HG03045 (cell line): ENCODE data around the gene HDAC5.

Source experiments
- ATAC-seq: cut with Tn5 transposase; IDR thresholded peaks from one replicate; pipeline ENCODE4 v1.9.1; 2021; ENCODE audit warnings: mild to moderate bottlenecking, moderate library complexity; ENCODE audit not compliant: unreplicated experiment

The HDAC5 gene

DNA sequence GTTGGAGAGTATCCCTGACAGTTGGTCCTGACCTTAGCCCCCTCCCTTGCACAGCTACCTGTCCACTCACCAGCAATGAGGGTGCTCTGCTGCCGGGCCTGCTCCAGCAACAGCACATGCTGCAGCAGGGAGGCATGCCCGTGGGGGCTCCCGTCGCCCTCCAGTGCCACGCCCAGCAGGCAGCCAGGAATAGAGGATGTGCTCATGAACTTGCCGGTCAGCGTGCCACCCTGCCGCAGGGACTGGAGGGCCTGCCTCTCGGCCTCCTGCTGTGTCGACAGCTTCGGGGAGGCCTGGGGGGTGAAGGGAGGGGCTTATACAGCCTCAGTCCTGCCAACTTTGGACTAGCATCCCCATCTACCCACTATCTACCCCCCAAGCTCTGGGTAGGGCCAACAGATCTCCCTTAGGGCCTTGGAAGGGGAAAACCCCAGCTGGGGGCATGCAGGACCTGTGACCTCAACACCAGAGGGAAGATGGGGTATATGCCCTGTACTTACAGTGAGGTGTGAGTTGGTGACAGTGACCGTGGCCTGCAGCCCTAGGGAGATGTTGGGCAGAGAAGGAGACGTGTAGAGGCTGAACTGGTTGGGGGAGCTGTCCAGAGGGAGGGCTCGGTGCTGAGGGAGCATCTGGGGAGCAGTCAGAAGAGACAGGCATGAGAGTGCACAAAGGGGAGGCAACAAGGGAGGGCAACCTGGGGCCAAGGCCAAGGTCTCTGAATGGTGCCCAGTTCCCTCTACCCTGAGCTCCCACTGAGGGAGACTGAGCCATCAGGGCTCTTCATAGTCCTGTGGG lies 32.0 kb downstream of the HDAC5 start:
- no peak for ATAC-seq

DNA sequence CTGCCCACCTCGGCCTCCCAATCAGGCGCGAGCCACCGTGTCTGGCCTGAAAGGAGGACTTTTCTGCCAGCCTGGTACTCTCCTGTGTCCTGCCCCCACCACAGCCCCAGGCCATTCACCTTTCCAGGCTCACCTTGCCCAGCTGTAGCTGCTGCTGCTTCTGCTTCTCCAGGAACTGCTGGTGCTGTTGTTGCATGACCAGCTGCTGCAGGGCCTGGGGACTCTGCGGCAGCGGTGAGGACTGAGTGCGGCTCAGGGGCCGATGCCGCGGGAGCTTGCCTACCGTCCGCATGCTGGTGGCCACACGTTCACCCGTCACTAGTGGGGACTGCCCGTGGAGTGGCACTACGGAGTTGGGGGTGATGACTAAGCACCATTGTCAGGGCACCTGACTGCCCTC lies 35.2 kb downstream of the HDAC5 start:
- ATAC-seq = no peak

DNA sequence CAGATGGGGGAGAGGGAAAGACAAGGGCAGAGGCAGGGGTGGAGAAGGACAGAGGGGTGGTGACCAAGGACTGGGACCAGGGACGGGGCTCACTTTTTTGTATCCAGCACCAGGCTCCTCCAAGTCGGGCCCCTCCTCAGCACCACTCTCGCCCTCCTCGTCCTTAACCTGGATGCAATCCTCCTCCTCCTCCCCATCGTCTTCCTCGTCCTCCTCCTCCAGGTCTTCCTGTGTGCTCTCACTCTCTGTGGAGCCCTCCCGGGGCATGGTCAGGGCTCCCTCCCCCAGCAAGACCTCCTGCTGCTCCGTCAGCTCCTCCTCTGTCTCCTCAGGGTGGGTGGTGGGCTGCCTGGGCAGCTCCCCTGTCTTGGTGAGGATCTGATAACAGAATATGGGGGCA lies 36.1 kb downstream of the HDAC5 start:
- no peak for ATAC-seq

DNA sequence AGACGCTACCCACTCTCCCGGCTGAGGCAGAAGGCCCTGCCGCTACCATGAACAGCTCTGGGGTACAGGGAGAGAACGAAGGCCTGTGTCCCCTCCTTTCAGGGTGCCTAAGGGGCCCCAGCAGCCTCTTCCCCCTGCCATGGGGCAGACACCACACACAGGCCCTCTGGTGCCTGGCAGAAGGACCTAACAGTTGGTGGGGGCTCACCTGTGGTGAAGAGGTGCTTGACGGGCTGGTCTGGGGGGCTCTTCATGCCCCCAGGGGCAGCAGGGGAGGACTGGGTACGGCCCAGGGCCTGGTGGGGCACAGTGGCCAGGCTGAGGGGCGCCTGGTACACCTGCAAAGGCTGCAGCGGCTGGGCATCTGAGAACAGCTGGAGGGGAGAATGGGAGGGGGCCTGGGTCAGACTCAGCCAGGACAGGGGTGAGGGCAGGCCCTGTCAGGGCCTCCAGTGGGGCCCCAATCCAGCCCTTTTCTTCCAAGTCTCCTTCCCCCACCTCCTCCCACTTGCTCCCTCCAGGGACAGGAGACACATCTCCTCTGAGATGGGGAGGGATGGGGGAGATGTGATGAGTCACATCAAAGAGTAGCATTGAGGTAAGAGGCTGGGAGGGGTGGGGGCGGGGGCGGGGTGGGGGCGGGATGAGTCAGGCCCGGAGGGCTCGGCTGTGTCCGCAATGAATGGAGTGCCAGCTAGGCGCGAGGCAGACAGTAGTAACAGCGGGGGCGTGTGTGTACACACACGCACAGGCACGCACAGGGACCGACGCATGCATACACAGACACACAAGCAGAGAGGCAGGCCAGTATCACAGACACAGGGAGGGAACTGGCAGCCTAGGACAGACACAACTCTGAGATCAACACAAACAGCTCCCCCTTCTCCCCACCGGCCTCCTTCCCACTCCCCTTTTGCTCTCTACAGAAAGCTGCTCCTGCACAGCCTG lies 36.8 kb downstream of the HDAC5 start:
- ATAC-seq = no peak

DNA sequence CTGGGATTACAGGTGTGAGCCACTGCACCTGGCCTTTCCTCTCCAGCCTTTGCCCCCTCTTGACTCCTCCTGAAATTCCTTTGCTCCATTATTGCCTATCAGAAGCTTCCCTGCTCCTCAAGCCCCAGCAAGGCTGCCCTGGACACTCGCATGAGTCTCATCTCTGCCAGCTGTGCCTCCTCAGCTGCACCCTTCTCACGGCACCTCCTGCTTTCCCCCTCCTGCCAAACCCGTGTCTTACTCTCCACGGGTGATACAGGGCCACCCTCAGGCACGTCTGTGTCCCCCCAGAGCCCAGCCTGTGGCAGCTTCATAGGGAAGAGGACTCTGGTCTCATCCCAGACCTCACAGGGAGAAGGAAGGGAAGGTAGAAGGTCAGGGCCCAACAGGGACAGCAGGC lies 37.5 kb downstream of the HDAC5 start:
- ATAC-seq = no peak

DNA sequence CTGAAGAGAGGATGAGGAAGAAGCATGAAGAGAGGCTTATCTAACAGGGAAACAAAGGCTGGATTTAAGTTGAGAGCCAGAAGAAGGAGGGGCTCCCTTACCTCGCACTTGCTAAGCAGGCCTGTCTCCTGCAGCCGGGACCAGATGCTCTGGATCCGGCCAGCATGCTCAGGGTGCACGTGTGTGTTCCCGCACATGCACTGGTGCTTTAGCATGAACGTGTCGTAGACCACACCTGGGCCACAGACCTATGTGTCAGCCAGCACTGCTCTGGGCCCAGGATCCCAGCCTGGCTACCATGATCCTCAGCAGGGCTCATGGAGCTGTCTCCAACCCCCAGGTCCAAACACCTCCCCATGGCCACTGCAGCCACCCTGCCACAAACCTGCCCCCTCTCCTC lies 38.5 kb downstream of the HDAC5 start:
- no peak for ATAC-seq

DNA sequence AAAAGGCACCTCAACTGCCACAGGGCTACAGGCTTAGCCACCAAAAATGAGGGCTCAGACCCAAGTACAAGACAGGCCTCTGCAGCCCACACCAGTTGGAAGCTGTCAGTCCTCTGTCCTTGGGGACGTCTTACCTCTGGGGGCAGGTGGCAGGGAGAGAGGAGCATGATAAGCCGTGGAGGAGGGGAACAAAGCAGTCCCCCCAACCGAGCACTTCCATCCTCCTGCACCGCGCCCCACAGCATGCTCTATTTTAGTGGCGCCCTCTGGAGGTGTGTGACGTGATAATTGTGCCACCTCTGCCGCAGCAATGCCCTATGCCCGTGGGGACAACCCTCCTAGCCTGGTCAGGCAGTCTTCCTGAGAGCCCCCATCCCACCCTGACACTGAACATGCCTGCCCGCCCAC lies 39.3 kb downstream of the HDAC5 start:
- no peak for ATAC-seq

DNA sequence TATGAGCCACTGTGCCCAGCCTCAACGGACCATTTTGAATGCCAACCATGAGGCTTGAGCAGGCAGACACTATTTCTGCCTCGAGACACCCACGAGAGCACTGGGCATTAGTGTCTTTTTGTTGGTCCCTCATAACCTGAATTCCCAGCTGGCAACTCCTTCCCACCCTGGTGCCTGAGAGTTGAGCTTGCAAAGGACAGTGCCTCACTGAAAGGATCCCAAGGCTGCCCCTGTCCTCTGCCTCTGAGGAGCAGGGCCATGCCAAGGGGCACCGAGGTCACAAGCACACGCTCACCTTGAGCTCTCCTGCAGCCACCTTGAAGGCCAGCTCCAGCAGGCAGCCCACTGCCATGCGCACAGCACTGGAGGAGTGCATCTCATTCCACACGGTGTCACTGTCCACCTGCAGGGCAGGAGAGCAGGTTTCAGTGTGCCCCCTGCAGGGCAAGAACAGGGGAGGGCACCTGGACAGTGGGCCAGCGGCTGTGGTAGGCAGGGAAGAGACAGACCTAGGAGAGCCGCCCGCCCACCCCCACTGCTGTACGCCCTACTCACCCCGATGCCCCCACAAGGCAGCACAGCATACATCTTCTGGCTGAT lies 40.1 kb downstream of the HDAC5 start:
- ATAC-seq = no peak

DNA sequence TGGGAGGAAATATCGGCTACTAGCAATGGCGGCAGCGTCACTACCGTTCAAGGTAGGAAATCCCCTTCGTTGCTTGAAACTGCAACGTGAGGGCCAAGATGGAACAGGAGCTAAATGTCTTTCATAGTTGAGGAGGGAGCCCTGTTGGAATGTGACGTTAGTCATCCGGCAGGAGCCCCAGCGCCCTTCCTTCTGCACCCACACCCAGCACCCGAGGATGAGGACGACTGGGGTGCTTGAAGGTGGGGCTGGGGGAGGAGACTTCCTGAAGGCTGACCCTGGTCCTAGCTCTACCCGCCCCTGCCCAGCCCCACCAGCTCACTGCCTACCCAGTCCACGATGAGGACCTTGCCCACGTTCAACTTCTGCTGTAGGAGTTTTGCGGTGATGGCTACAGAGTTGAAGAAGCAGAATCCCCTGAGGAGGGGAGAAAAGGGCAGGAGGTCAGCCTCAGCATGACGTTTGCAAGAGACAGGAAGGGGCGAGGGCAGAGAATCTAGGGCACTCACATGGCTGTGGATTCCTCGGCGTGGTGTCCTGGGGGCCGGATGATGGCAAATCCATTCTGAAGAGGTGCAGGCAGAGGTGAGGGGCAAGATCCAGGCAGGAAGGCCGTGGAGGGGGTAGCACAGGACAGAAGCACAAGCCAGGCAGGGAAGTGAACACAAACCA lies 41.0 kb downstream of the HDAC5 start:
- no peak for ATAC-seq

DNA sequence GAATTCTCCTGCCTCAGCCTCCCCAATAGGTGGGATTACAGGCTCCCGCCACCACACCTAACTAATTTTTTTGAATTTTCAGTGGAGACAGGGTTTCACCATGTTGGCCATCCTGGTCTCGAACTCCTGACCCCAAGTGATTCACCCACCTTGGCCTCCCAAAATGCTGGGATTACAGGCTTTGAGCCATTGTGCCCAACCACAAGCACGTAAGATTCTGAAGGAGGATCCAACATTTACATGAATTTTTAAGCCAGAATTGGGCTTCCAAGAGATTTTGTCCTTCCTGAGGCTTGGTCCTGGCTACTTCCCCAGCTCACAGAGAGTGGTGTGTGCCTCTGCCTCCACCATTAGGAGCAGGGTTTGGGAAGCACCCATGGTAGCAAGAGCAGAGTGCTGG lies 41.8 kb downstream of the HDAC5 start:
- ATAC-seq = no peak

DNA sequence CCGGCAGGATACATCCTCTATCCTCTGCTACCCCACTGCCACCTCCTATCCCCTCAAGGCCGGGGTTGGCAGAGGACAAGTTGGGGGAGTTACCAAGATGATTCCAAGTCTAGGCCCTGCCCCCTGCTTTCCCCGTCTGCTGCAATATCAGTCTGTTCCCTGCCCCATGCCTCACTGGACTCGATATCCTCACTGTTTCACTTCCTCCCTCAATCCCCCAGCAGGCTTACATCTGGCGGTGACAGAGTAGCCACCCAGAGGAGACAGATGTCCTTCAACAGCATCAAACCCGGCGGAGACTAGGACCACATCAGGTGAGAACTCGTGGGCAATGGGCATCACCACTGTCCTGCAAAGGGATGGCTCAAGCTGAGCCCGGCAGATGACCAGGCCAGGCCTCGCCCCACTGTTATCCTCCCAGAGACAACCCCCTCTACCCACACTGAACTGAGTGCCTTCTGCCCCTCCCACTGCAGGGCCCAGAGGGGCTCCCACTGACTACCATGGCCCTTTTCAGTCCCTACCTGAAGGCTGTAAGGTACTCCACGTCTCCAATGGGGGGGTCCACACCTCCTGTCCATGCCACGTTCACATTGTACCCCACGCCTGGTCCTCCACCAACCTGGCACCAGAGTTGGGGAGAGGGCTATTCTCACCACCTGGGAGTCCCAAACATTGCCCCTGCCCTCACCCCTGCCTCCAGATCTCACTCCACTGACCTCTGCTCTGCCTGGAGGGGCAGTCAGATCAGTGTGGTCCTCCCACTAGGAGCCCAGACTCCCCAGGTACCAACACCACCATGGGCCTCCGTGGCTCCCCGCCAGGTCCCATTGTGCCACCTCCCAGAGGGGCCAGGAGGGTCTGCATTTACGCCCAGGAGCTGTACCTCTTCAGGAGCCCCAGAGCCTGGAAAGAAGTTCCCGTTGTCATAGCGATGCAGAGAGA lies 43.3 kb downstream of the HDAC5 start:
- ATAC-seq = no peak

DNA sequence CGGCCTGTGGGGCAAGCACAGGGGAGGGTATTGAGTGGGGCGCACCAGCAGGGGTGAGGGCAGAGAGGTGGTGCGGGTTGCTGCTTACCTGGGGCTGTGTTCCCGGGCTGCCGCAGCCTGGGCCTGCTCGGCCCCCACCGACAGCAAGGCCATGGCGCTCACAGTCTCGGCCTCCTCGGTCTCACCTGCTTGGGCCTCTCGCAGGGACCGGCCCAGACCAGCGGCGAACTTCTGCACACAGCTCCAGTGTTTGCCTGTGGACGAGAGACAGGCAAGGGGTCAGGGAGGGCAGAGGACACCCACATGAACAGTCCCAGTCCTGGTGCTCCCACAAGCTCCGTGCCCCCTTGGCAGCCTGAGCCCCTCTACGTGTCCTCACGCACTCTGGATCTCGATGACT lies 45.0 kb downstream of the HDAC5 start:
- ATAC-seq = no peak

DNA sequence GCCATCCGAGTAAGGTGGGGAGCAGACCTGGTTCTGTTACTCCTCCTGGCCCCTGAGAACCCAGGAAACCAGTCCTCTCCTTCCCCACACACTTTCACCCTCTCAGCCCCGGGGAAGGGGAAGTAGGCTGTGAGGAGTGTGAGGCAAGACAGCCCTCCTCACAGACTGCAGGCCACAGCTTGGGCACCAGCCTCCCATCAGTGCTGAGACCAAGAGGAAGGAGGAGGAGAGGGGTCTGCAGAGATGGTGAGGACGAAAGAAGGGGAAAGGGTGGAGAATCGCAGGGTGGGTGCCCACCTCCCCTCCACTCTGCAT lies 45.9 kb downstream of the HDAC5 start:
- no peak for ATAC-seq

DNA sequence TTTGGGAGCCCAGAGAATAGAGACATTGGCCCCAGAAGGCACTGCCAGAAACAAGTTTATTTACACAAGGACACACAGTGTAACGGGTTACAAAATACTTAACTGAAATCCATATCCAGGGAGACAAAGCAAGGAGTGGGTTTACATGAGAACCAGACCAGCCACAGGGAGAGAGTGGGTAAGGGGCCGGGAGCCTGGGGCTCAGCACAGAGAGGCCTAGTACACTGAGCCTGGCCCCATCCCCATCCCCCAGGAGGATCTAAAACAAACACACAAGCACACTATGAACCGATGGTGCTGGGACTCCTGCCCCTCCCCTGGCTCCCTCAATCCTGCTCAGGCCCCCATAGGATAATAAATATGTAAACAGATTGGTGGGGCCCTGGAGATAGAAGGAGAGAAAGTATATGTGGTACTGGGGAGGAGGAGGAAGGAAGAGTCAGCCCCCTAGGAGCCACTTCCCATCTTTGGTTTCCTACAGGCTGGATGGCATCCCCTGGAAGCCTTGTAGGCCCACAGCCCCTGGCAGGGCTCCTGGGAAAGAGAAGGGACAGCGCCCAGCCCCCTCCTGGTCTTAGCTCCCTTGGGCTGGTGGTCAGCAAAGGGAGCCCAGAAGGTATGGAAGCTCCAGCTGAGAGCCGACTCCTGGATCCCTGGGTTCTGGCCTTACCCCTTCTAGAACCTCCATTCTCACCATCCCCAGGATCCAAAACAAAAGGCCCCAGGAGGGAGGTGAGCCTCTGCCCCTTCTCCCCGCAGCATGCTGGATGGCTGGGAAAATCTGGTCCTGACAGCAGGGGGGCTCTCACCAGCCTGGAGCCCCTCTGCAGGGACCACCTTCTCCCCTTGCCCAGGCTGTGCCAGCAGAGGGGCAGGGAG lies 46.5 kb downstream of the HDAC5 start:
- no peak for ATAC-seq

DNA sequence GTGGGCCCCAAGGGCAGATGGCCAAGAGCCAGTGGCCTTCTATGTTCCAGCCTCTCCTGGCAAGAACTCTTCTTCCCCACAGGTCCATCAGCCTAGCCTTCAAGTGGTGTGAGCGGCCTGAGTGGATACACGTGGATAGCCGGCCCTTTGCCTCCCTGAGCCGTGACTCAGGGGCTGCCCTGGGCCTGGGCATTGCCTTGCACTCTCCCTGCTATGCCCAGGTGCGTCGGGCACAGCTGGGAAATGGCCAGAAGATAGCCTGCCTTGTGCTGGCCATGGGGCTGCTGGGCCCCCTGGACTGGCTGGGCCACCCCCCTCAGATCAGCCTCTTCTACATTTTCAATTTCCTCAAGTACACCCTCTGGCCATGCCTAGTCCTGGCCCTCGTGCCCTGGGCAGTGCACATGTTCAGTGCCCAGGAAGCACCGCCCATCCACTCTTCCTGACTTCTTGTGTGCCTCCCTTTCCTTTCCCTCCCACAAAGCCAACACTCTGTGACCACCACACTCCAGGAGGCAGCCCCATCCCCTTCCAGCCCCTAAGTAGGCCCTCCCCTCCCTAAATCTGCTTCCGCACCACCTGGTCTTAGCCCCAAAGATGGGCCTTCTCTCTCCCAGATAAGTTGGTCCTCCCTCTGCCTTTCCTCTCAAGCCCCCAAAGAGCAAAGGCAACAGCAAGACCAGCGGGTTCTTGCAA lies 47.7 kb downstream of the HDAC5 start:
- ATAC-seq = no peak

DNA sequence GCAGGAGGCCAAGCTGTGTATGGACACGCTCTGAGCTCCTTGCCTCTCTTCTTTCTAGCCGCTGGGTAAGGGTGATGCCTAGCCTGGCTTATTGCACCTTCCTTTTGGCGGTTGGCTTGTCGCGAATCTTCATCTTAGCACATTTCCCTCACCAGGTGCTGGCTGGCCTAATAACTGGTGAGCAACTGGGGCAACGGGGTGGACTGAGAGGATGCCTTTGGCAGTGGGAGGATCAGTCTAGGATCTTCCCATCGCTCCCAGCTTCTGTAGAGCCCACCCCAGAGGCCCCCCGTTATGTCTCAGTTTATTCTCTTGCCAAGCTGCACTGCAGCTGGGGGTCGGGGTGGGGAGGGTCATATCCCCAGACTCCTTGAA lies 48.5 kb downstream of the HDAC5 start:
- ATAC-seq = no peak

DNA sequence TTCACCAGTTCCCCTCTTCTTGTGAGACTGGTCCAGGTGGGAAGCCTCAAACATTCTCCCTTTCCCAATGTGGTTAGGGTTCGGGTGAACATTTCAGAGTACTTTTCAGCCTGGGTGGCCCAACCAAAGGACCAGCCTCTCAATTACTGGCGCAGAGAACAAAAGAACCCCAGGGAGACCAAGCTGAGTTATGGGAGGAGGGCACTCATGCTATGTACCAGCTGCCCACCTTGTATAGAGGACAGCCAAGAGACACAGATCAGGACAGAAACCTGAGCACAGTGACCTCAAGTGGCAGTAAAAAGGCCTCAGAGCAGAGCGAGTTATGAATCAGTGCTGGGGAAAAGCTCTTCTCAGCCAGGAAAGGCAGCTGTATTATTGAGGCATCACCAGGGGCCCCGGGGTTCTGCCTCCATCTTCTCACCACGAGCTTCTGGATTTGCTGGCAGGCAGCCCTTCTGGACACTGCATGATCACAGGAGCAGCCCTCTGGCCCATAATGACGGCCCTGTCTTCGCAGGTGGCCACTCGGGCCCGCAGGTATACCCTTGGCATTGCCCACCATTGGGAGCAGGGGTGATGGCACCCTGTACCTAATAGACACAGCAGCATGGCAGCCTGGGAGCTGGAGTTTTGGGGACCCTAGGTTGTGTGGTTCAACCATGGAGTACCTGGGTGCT lies 49.1 kb downstream of the HDAC5 start:
- ATAC-seq = no peak

DNA sequence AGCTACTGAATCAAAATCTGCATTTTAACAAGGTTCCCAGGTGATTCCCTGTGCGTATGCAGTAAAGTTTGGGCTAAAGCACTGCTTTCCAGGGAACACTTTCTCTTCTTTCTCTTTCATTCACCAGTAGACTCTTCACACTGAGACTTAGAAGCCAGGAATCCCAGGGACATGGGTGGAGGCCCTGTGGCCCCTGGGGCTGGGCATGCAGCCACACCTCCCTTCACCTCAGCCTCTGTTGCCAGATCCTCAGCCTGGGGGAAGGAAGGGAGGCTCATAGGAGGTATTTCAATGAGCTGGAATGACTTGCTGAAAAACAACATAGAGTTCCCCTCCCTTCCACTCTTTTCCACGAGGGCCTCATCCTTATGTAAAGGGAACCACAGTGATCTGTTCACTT lies 51.7 kb downstream of the HDAC5 start:
- ATAC-seq = no peak
